Fibroblast of lung (primary cell): ENCODE results near the gene ADCY5. TPM values are rescaled to one million over a fixed set of nuclear protein-coding genes. Genes with fewer than 3 reads are reported as not detected.
A peak's percentile ranks its signal among the peaks of the same experiment; 100 is the strongest.

Experiments
- DNase-seq, 2 donors: peaks; one replicate each; pipeline versions ENCODE4 v3.0.0 to v3.0.0-alpha.2; 2010; ENCODE audit warnings: low read depth in 2 of 2
- H2AFZ ChIP-seq: 2 replicates; pipeline ENCODE4 v1.5.1; 2012; ENCODE audit warnings: low read length, control low read depth, inconsistent platforms
- H3K27ac ChIP-seq: 2 replicates; pipeline ENCODE4 v1.5.1; 2011; ENCODE audit warnings: low read length, control low read depth; ENCODE audit not compliant: insufficient read depth
- H3K27me3 ChIP-seq: 2 replicates; pipeline ENCODE4 v1.5.1; 2011; ENCODE audit warnings: mild to moderate bottlenecking, low read length; ENCODE audit not compliant: control insufficient read depth, insufficient read depth
- H3K36me3 ChIP-seq: 2 replicates; pipeline ENCODE4 v1.5.1; 2011; ENCODE audit warnings: low read length; ENCODE audit not compliant: control insufficient read depth, insufficient read depth
- H3K4me1 ChIP-seq: 2 replicates; pipeline ENCODE4 v1.5.1; 2011; ENCODE audit warnings: low read length; ENCODE audit not compliant: control insufficient read depth, insufficient read depth; ENCODE audit errors: extremely low read depth
- H3K4me2 ChIP-seq: 2 replicates; pipeline ENCODE4 v1.5.1; 2011; ENCODE audit warnings: low read length, control low read depth; ENCODE audit not compliant: insufficient read depth; ENCODE audit errors: extremely low read depth
- H3K4me3 ChIP-seq, 4 experiments: fragments of 200-600 bp in 1 of 4; sonication (generic) in 1 of 4; replicated peaks in 1 of 4; 2 replicates each; pipeline ENCODE4 v1.5.1; 2011 to 2016; ENCODE audit warnings: low read length in 4 of 4, low read depth in 3 of 4, mild to moderate bottlenecking in 3 of 4, control low read depth in 2 of 4, inconsistent platforms in 1 of 4, mixed read lengths in 1 of 4; ENCODE audit not compliant: insufficient read depth in 1 of 4; ENCODE audit errors: control extremely low read depth in 1 of 4
- H3K79me2 ChIP-seq: 2 replicates; pipeline ENCODE4 v1.5.1; 2012; ENCODE audit warnings: mild to moderate bottlenecking, low read length, inconsistent platforms; ENCODE audit not compliant: control insufficient read depth, insufficient read depth
- H3K9ac ChIP-seq: 2 replicates; pipeline ENCODE4 v1.5.1; 2011; ENCODE audit warnings: mild to moderate bottlenecking, low read length, control low read depth; ENCODE audit not compliant: insufficient read depth
- H3K9me3 ChIP-seq: 2 replicates; pipeline ENCODE4 v1.5.1; 2012; ENCODE audit warnings: low read depth, low read length; ENCODE audit not compliant: control insufficient read depth, insufficient read depth
- H4K20me1 ChIP-seq: 2 replicates; pipeline ENCODE4 v1.5.1; 2011; ENCODE audit warnings: low read length; ENCODE audit not compliant: control insufficient read depth, insufficient read depth; ENCODE audit errors: extremely low read depth
- EZH2 ChIP-seq: IDR thresholded peaks from 2 replicates; pipeline ENCODE4 v1.5.1; 2012; ENCODE audit warnings: low read length, control low read depth, mild to moderate bottlenecking; ENCODE audit errors: missing control alignments
- polyA plus RNA-seq, 2 donors: library from polyadenylated mRNA; depleted of rRNA in 1 of 2; stranded (reverse) in 1 of 2; unstranded in 1 of 2; fragments of >200 nt; gene quantifications; 2 replicates each; pipeline ENCODE4 v1.2.1, GENCODE V29; 2011 to 2012; ENCODE audit warnings: missing spikeins in 1 of 2
- total RNA-seq: library from RNA; depleted of rRNA; stranded (reverse); fragments of >200 nt; gene quantifications from 2 replicates; pipeline ENCODE4 v1.2.1, GENCODE V29; 2014
- TF ChIP-seq, protein P1 (sequence below), 2 donors: IDR thresholded peaks in 1 of 2; conservative IDR thresholded peaks in 1 of 2; 1 replicate in 1 of 2; 2 replicates in 1 of 2; pipeline ENCODE4 v1.5.1; 2011 to 2012; ENCODE audit warnings: low read length in 2 of 2, control low read depth in 1 of 2, inconsistent platforms in 1 of 2, low read depth in 1 of 2, mild to moderate bottlenecking in 1 of 2

The ADCY5 gene
- total and polyA plus RNA-seq, 2 donors (not counting 1 experiment from before 2014, with no cell fraction given): 0.11 to 0.50 TPM

DNA sequence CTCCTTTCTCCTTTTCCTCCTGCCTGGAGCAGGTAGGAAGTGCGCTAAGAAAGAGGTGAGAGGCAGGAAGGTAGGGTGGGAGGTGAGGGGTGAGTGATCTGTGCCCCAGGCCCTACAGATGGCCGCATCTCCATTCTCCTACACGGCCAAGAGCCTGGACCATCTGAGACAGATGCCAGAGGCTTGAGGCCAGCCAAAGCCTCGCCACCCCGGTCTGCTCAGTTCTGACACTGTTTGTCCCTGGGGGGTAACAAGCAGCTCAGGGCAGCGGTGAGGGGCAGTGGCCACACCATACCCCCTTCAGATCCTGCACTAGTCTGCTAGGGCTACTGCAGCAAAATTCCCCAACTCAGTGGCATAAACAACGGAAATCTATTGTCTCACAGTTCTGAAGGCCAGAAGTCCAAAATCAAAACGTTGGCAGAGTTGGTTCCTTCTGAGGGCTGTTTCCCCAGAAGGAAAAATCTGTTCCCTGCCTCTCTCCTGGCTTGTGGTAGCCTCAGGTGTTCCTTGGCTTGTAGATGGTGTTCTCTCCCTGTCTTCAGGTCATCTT is 28.4 kb downstream of the ADCY5 start:
- no peak overlapping the region for H2AFZ ChIP-seq
- no peak overlapping the region for H3K9ac ChIP-seq
- no peaks in the 10 kb centered on the region for H3K4me1 ChIP-seq
- no peaks in the 10 kb centered on the region for H3K79me2 ChIP-seq
- DNase-seq: no peak
- H3K4me3 ChIP-seq: no peak overlapping the region
- no peaks in the 10 kb centered on the region for H4K20me1 ChIP-seq
- TF ChIP-seq, protein P1, sequence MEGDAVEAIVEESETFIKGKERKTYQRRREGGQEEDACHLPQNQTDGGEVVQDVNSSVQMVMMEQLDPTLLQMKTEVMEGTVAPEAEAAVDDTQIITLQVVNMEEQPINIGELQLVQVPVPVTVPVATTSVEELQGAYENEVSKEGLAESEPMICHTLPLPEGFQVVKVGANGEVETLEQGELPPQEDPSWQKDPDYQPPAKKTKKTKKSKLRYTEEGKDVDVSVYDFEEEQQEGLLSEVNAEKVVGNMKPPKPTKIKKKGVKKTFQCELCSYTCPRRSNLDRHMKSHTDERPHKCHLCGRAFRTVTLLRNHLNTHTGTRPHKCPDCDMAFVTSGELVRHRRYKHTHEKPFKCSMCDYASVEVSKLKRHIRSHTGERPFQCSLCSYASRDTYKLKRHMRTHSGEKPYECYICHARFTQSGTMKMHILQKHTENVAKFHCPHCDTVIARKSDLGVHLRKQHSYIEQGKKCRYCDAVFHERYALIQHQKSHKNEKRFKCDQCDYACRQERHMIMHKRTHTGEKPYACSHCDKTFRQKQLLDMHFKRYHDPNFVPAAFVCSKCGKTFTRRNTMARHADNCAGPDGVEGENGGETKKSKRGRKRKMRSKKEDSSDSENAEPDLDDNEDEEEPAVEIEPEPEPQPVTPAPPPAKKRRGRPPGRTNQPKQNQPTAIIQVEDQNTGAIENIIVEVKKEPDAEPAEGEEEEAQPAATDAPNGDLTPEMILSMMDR (conservative IDR thresholded peaks at IDR 0.05 in 1 of 2, IDR thresholded peaks at IDR 0.05 in 1 of 2; ENCODE audit: low read depth in 1 of 2, low read length in 2 of 2): no peak
- no peak for TF ChIP-seq EZH2
- peaks cover 21% of the 10 kb centered on the region for H3K27me3 ChIP-seq
- H3K27ac ChIP-seq: no peak overlapping the region
- no peak overlapping the region for H3K4me2 ChIP-seq
- H3K9me3 ChIP-seq: no peaks in the 10 kb centered on the region
- H3K36me3 ChIP-seq: no peaks in the 10 kb centered on the region

- Histone ChIP-seq H3K27me3 (peaks cover 22% of the 10 kb centered on the region), H3K4me3 (no peak overlapping the region), H3K27ac (no peak overlapping the region), H3K4me2 (no peak overlapping the region), H4K20me1 (no peaks in the 10 kb centered on the region), H3K36me3 (no peaks in the 10 kb centered on the region), H3K4me1 (no peaks in the 10 kb centered on the region), H3K79me2 (no peaks in the 10 kb centered on the region), H3K9me3 (no peaks in the 10 kb centered on the region), H3K9ac (no peak overlapping the region), H2AFZ (no peak overlapping the region)
- peak in 1 of 2 donors; percentile 6 for DNase-seq
- TF ChIP-seq, protein P1 (conservative IDR thresholded peaks at IDR 0.05 in 1 of 2, IDR thresholded peaks at IDR 0.05 in 1 of 2; ENCODE audit: low read depth in 1 of 2, low read length in 2 of 2): no peak
- no peak for TF ChIP-seq EZH2
Observed at GRCh38 chr3:123419850-123420297, 29.0 kb downstream of the ADCY5 start.

DNA sequence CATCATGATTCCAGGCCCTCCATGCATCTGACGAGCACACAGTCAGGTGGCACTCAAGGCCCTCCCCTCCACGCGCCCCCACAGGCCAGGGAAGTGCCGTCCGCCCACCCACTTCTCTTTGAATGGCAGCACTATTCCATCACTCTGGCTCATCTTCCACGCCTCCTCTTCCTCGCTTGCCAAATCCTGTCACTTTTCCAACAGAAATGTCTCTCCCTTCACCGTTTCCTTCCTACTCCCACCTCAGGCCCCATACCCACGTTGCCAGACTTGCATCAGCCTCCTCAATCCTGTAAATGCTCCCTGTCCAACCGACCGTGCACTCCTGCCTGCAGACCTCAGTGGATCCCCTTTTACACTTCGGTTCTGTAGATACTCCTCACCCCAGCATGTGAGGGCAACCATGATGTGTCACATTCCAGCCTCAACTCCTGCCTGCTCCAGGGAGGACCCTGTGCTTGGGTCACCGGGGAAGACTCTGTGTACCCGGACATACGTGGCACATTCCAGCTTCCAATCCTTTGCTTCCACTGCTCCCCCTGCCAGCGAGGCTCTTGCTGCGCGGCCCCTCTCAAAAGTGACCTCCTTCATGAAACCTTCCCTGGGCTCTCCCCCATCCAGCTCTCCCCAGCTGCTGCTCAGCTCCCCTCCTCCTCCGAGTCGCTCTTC is 29.6 kb downstream of the ADCY5 start:
- no peak for TF ChIP-seq EZH2
- TF ChIP-seq, protein P1 (conservative IDR thresholded peaks at IDR 0.05 in 1 of 2, IDR thresholded peaks at IDR 0.05 in 1 of 2; ENCODE audit: low read depth in 1 of 2, low read length in 2 of 2): no peak
- H3K27ac ChIP-seq: no peak overlapping the region
- no peaks in the 10 kb centered on the region for H3K9me3 ChIP-seq
- H2AFZ ChIP-seq: no peak overlapping the region
- no peaks in the 10 kb centered on the region for H4K20me1 ChIP-seq
- no peaks in the 10 kb centered on the region for H3K79me2 ChIP-seq
- no peak overlapping the region for H3K9ac ChIP-seq
- no peak for DNase-seq
- H3K4me2 ChIP-seq: no peak overlapping the region
- H3K4me1 ChIP-seq: no peaks in the 10 kb centered on the region
- H3K27me3 ChIP-seq: peaks cover 26% of the 10 kb centered on the region
- H3K36me3 ChIP-seq: no peaks in the 10 kb centered on the region
- no peak overlapping the region for H3K4me3 ChIP-seq
